Measurements from ENCODE around the gene OPTC. TPM values are rescaled to one million over a fixed set of nuclear protein-coding genes. Genes with fewer than 3 reads are reported as not detected.

Gene OPTC
- polyA plus RNA-seq, 2 of the 4 experiments (the other 2 are of a cell fraction) = not detected

DNA sequence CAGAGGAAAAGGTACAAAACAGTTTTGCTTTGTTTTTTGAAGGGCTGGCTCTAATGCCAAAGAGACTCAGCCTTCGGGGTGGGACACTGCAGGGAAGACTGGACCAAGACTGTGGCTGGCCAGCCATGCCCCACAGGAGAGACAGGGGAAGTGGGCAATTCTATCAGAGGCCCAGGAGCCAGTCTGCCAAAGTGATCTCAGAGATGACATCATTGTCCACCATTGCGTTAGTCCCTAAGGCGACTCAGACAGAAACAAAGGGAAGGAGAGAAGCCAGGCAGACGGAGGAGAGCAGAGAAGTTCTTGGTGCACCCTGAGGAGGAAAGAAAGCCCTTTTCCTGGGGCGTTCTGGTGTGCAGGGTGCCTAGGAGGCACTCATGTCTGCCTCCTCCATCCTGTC is 26.4 kb downstream of the OPTC start:
- FAIRE-seq = no peak
- no peaks in the 10 kb centered on the region for H3K9me3 ChIP-seq
- CTCF ChIA-PET = interaction anchor here (0.8 to 1.5 kb wide), 3 partner anchors 14 to 182 kb away, joined by 3 to 4 read pairs (median 4); no protein-coding TSS in a partner anchor
- peak in 1 of 2 experiments; percentile 21 for DNase-seq (ENCODE audit: low read depth in 1 of 2, low spot score in 1 of 2)
- peak overlapping the region; percentile 12; the same call in 2 of the 3 replicates for H3K4me2 ChIP-seq
- H3K4me1 ChIP-seq = peaks cover 19% of the 10 kb centered on the region
- TF ChIP-seq NR3C1 (IDR thresholded peaks at IDR 0.05) = no peak
- no peak for TF ChIP-seq HEYL (CRISPR knock-in tag; IDR thresholded peaks at IDR 0.05)
- TF ChIP-seq HOXB13 (CRISPR knock-in tag; IDR thresholded peaks at IDR 0.05; ENCODE audit: low read depth) = no peak
- no peak for TF ChIP-seq TFCP2L1 (CRISPR knock-in tag; IDR thresholded peaks at IDR 0.05)
- TF ChIP-seq, protein P1, sequence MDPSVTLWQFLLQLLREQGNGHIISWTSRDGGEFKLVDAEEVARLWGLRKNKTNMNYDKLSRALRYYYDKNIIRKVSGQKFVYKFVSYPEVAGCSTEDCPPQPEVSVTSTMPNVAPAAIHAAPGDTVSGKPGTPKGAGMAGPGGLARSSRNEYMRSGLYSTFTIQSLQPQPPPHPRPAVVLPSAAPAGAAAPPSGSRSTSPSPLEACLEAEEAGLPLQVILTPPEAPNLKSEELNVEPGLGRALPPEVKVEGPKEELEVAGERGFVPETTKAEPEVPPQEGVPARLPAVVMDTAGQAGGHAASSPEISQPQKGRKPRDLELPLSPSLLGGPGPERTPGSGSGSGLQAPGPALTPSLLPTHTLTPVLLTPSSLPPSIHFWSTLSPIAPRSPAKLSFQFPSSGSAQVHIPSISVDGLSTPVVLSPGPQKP (IDR thresholded peaks at IDR 0.05; ENCODE audit: low read depth, low read length) = no peak
- no peak for TF ChIP-seq POLR2A (IDR thresholded peaks at IDR 0.05; ENCODE audit: low read length)
- TF ChIP-seq FOSB (CRISPR knock-in tag; IDR thresholded peaks at IDR 0.05) = no peak
- TF ChIP-seq JUN (IDR thresholded peaks at IDR 0.05) = no peak
- TF ChIP-seq CBX8 (IDR thresholded peaks at IDR 0.05) = no peak
- TF ChIP-seq RAD21 (conservative IDR thresholded peaks at IDR 0.05 in 1 of 2, IDR thresholded peaks at IDR 0.05 in 1 of 2) = no peak
- 52% methylated on average over 5 of the region's 5 CpGs for WGBS (ENCODE audit: missing lambda C conversion rate)
- no peak overlapping the region for H3K4me3 ChIP-seq
- H3K27ac ChIP-seq = peak overlapping the region; percentile 31 to 73; a peak in 4 of 6 replicates
- peak; percentile 36 to 43; a peak in 3 of 6 replicates for ATAC-seq
- POLR2A ChIA-PET = interaction anchor here (0.9 kb wide), 1 partner anchor 172 kb away, joined by 3 read pairs; no protein-coding TSS in a partner anchor

GRCh38 chr1:203521074-203521794 is 27.3 kb downstream of the OPTC start:
- H3K27ac ChIP-seq = peak overlapping the region; percentile 3 to 73; a peak in 4 of 6 replicates

More at GRCh38 chr1:203521074-203521794, 27.3 kb downstream of the OPTC start:
- ChIA-PET CTCF (interaction anchor here (1.0 to 1.7 kb wide), 5 partner anchors 13 to 73 kb away, joined by 3 to 7 read pairs (median 3); no protein-coding TSS in a partner anchor), POLR2A (no interaction called here)
- Histone ChIP-seq H3K4me1 (peaks cover 23% of the 10 kb centered on the region), H3K4me3 (no peak overlapping the region), H3K4me2 (peak overlapping the region; percentile 12), H3K9me3 (no peaks in the 10 kb centered on the region)
- ATAC-seq (peak in 1 of 2 experiments; percentile 22; a peak in 2 of 6 replicates), DNase-seq (ENCODE audit: low read depth in 1 of 2, low spot score in 1 of 2) (no peak), FAIRE-seq (no peak)
- WGBS (ENCODE audit: missing lambda C conversion rate) = 77% methylated on average over 6 of the region's 10 CpGs
- TF ChIP-seq MAFK (IDR thresholded peaks at IDR 0.05; ENCODE audit: partially characterized antibody) (no peak), NPAS2 (CRISPR knock-in tag; IDR thresholded peaks at IDR 0.05; ENCODE audit: borderline replicate concordance) (no peak), HOXB13 (CRISPR knock-in tag; IDR thresholded peaks at IDR 0.05; ENCODE audit: low read depth) (no peak), HES2 (IDR thresholded peaks at IDR 0.05) (no peak), MYC (IDR thresholded peaks at IDR 0.05; ENCODE audit: borderline replicate concordance, low read length) (no peak), SREBF2 (IDR thresholded peaks at IDR 0.05) (no peak), KDM5A (IDR thresholded peaks at IDR 0.05) (no peak), RAD21 (conservative IDR thresholded peaks at IDR 0.05 in 1 of 2, IDR thresholded peaks at IDR 0.05 in 1 of 2) (no peak), FOSB (CRISPR knock-in tag; IDR thresholded peaks at IDR 0.05) (no peak), REST (IDR thresholded peaks at IDR 0.05) (no peak), RARB (CRISPR knock-in tag; IDR thresholded peaks at IDR 0.05) (no peak), EHF (CRISPR knock-in tag; IDR thresholded peaks at IDR 0.05) (no peak), CHD2 (IDR thresholded peaks at IDR 0.05; ENCODE audit: low read length, partially characterized antibody) (no peak), ZNF302 (CRISPR knock-in tag; IDR thresholded peaks at IDR 0.05) (no peak), HOXB5 (CRISPR knock-in tag; IDR thresholded peaks at IDR 0.05) (no peak), TP53 (CRISPR knock-in tag; IDR thresholded peaks at IDR 0.05) (no peak)

Measured in A549 (cell line).